DND-41 (cell line): Measurements from ENCODE around the gene RALBP1.

Experiments used
- CTCF ChIP-seq: IDR thresholded peaks from 2 replicates; pipeline ENCODE4 v1.5.1; 2012; ENCODE audit warnings: borderline replicate concordance, low read length, moderate library complexity, mild to moderate bottlenecking; ENCODE audit not compliant: poor library complexity, severe bottlenecking; ENCODE audit errors: extremely low read depth
- EZH2 ChIP-seq: IDR thresholded peaks from 3 replicates; pipeline ENCODE4 v1.6.1; 2012; ENCODE audit warnings: borderline replicate concordance, low read depth, mild to moderate bottlenecking, moderate library complexity, low read length, inconsistent platforms; ENCODE audit not compliant: severe bottlenecking

- TF ChIP-seq CTCF (no peak), EZH2 (no peak)
These were observed 92.9 kb downstream of the RALBP1 start for GRCh38 chr18:9568186-9568585.
